CD1c-positive myeloid dendritic cell (primary cell): ENCODE results near the gene IFITM1.
"Not testable (repeated sequence)": the region's sequence is repeated elsewhere in the genome, so short reads cannot be mapped to it uniquely, and the experiment has no call there.

Experiments used
- DNase-seq: peaks from one replicate; pipeline ENCODE4 v3.0.0-alpha.2; 2016; ENCODE audit errors: extremely low spot score

IFITM1 gene

DNA sequence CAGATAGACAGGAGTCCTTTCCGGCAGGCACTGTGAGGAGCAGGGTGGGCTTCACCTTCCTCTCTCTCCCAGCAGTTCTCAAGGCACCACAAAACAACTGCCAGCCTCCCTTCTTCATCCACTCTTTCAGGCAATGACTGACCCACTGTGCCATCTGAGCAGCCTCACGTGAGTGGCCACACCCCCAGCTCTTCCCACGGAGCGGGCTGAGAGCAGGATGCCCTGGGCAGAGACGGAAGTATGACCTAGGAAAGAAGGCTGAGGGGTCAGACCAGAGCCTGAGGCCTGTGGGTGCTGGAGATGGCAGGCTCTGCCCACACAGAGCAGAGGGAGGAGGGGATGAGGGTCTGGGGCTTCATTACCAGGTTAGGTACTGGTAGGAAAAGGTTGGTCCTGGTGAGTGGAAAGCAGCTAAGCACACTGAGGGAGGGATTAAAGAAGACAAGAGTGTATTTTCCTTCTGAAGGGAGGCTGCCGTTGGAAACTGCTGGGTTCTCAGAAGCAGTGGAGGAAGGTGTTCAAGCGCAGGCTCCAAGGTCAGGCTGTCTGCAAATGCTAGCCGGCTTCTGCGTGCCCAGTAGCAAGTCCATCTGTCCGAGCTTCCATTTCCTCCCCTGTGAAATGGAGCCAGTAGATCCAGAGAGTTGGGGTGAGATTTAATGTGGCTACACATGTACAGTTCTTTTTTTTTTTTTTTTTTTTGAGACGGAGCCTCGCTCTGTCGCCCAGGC lies 31.0 kb upstream of the IFITM1 start:
- no peak for DNase-seq

DNA sequence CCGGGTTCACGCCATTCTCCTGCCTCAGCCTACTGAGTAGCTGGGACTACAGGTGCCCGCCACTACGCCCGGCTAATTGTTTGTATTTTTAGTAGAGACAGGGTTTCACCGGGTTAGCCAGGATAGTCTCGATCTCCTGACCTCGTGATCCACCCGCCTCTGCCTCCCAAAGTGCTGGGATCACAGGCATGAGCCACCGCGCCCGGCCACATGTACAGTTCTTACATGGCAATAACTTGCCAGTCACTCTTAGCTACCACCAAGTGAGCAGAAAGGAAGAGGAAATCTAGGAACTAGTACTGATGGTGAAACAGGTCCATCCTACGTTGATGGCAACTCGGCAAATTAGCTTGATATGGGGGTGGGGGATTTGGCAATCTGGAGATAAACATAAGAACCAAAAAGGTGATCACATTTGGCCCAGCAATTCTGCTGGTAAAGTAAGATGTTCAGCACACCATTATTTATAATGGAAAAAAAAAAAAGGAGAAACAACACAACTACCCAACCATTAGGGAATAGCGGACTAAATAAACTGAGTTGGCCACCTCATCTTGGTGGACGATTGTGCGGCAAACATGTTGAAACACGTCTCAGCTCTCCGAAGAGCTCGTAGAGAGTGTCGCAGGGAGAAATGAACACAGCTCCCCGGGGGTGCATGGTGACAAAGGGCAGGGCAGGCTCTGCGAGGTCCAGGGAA lies 30.3 kb upstream of the IFITM1 start:
- DNase-seq = peak; percentile 21

DNA sequence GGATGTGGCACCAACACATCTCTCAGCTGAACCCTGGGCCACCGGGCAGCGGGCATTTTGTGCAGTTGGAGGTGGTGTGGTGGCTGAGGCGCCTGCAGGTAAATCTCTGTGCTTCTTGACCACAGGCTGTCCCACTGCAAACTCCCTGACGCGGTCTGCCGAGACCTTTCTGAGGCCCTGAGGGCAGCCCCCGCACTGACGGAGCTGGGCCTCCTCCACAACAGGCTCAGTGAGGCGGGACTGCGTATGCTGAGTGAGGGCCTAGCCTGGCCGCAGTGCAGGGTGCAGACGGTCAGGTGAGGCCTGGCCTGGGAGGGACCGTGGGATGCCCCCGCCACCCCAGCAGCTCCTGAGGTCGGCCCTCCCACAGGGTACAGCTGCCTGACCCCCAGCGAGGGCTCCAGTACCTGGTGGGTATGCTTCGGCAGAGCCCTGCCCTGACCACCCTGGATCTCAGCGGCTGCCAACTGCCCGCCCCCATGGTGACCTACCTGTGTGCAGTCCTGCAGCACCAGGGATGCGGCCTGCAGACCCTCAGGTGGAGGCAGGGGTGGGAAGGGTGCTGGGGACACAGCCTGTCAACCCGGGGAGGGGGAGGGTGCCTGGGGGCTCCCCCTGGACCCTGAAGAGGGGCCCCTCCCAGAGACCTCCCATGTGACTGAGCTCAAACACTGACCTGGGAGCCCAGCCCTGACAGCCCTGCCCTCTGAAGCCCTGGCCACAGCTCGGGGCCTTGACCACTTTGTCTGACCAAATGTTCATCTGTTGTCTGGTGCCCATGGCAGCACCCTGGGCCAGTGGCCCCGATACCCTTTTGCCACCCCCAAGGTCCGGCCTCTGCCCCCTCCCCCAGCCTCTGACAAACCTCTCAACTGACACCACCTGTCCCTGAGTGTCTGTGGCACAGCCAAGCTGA lies 29.5 kb upstream of the IFITM1 start:
- DNase-seq = no peak

DNA sequence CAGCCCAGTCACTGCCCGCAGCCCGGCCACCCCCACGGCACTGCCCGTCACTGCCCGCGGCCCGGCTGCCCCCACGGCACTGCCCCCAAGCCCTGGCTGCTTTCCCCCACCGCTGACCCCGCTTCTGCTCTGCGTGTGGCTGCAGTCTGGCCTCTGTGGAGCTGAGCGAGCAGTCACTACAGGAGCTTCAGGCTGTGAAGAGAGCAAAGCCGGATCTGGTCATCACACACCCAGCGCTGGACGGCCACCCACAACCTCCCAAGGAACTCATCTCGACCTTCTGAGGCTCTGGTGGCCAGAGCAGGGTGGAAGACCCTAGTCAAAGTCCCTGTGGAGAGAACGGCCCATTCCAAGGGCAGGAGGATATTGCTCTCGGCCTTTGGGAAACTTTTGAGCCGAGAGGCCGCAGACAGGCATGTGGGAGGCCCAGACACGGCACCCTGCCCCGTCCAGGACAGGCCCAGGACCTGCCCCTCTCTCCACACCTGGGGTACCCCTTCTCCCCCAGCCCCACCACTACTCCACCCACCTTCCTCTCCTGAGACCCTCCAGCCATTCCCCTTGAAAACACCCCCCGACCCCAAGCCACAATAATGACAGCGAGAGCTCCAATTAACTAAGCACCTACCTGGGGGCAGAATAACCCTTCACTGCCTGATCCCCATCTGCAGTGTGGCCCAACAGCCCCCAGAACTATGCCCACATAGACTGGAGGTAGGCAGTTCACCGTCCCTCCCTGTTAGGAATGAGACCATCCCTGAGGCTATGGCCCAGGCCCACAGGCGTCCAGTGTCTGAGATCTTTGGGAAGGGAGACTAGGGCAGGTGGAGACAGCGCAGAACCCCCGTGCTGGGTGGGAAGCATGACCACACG lies 28.6 kb upstream of the IFITM1 start:
- no peak for DNase-seq

DNA sequence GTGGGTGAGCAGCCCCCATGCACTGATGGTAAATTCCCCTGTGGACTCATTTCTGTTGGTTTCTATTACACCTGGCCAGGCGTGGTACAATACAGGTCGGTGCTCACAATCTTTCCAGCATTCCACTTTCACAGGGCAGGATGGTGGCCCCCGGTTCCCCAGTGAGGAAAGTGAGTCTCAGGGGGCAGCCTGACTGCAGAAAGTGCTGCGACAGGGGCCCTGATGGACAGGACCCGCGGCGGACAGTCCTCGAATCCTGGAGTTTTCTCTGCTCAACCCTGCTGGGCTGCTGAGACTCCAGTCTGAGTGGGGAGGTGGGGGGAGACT lies 28.0 kb upstream of the IFITM1 start:
- no peak for DNase-seq

DNA sequence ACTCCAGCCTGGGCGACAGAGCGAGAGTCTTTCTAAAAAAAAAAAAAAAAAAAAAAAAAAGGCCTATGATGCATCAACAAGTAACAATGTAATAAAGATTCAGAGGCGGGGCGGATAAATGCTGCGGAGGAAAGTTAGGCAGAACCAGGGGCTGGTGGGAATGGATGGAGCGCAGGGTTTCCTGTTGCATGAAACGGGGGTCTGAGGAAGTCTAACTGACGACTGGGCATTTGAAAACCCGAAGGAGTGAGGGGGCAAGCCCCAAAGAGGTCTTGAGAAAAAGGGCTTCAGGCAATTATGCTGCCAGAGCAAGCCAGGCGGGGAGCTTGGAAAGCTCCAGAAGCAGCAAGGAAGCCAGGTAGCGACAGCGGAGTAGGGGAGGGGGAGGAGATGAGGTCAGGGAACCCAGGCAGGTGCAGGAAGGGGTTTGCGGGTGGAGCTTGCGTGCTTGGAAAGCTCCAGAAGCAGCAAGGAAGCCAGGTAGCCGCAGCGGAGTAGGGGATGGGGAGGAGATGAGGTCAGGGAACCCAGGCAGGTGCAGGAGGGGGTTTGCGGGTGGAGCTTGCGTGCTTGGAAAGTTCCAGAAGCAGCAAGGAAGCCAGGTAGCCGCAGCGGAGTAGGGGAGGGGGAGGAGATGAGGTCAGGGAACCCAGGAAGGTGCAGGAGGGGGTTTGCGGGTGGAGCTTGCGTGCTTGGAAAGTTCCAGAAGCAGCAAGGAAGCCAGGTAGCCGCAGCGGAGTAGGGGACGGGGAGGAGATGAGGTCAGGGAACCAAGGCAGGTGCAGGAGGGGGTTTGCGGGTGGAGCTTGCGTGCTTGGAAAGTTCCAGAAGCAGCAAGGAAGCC lies 26.6 kb upstream of the IFITM1 start:
- DNase-seq = not testable (repeated sequence)

DNA sequence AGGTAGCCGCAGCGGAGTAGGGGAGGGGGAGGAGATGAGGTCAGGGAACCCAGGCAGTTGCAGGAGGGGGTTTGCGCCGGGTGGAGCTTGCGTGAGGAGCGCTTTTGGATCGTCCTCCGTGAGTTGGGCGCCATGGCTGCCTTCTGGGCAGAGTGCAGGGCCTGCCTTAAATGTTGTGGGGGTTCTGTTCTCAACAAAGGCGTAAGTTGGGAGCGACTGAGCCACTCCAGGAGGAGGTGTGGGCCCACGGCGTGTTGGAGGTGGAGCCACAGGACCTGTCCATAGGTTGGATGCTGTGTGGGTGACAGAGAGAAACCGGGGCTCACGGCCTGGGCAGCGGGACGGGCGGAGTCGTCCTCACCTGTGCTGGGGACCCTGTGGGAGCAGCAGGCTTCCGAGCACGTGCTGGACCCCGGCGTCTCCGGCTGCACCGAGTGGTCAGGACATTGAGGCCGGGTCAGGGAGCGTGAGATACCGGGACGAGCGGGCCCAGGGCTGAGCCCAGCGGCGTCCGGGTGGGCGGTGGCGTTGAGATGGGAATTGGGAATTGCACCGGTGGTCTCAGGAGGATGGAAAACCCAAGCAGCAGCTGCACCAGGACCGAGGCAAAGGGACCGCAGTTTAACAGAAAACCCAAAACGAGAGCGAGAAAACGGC lies 25.9 kb upstream of the IFITM1 start:
- DNase-seq = no peak

DNA sequence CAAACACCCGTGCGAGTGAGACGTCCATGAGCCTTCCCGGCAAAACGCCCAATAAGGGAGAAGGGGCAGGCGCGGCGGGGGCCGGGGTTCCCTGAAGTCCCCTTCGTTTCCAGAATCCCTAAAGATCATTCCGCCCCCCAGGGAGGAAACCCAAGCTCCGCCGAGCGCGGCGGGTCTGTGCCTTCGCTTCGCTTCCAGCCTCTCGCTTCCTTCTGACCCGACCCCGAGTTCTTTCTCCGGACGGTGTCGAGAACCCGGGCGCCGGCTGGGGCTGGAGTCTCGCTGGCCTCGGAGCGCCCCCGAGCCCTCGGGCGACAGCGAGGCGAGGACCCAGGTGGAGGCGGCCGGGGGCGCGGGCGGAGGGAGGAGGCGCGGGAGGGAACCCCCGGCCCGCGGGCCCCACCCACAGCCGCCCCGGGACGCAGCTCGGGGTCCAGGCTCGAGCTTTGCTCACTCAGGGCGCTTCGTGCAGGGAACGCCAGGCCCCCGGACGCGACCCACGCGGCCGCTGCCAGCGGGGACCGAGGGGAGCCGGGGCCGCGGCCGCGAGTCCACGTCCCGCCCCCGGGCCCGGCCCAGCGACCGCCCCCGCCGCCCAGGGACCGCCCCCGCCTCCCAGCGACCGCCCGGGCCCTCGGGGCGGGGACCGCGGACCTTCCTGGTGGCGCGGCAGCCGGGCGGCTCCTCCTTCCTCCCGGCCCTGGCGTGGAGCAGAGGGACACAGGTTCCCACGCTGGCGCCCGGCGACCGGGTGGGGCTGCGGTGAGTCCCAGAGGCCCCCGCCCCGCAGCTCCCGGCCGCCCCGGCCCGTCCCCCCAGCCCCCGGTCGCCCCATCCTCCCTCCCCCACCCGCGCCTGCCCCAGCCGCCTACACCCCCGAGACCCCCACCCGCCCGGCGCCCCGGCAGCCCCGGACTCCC lies 25.1 kb upstream of the IFITM1 start, which contains the start of gene PGGHG:
TSS of gene PGGHG (plus strand) at position 649 of the 920 bp plus-strand sequence. CDS start 691 bp downstream, outside the sequence.
- peak; percentile 46 for DNase-seq

DNA sequence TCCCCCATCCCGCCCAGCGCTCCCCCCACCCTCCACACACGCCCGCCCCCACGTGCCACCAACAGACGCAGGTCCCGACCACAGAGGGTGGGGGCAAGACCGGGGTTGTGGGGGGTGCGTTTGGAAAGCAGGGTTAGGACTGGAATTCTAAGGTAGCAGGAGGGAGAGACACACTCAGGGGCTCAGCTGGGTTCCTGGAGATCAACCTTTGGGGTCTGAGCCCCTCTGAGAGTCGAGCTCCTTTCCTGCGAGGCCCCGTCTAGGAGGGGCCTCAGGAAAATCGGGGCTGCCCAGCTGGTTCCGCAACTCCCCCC lies 24.5 kb upstream of the IFITM1 start:
- no peak for DNase-seq

DNA sequence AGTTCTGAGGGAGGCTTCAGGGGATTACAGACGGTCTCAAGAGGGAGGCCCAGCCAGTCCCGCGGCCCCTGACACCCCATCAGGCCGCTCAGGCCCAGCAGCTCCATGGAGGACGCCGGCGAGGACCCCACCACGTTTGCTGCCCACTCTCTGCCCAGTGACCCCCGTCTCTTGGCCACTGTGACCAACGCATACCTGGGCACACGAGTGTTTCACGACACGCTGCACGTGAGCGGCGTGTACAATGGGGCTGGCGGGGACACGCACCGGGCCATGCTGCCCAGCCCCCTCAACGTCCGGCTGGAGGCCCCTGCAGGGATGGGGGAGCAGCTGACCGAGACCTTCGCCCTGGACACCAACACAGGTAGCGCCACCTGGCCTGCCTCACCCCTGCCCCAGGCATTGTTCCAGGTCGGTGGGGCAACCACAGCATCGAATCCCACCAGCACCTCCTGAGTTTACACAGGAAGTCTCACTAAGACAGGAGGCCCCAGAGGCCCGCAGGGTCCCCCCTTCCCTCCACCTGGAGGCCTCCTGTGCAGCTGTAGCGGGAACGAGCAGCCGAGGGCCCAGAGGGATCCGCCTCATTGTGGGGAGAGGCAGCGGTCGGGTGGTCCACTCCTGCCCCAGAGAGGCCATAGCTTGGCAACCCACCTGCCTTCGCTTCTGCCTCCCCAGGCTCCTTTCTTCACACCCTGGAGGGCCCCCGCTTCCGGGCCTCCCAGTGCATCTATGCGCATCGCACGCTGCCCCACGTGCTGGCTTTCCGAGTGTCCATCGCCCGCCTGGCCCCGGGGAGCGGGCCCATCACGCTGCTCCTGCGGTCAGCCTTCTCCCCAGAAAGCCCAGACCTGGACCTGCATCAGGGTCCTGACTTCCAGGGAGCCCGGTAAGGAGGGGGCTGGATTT lies 23.9 kb upstream of the IFITM1 start:
- DNase-seq = no peak

DNA sequence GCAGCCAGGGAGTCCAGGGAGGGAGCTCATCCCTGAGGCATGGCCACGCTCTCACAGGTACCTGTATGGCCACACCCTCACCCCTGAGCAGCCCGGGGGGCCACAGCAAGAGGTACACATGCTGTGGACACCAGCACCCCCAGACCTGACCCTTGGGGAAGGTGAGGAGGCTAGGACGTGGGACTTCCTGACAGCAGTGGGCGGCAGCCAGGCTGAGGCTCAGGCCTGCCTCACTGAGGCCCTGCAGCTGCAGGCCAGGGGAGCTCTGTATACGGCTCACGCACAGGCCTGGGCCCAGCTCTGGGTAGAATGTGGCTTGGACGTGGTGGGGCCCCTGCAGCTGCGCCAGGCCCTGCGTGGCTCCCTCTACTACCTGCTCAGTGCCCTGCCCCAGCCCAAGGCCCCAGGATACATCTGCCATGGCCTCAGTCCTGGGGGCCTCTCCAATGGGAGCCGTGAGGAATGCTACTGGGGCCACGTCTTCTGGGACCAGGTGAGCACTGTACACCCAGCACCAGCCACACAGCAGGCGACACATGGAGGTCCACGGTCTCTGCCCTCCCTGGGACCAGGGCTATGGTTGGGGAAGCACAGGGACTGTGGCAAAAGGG lies 23.1 kb upstream of the IFITM1 start:
- no peak for DNase-seq

DNA sequence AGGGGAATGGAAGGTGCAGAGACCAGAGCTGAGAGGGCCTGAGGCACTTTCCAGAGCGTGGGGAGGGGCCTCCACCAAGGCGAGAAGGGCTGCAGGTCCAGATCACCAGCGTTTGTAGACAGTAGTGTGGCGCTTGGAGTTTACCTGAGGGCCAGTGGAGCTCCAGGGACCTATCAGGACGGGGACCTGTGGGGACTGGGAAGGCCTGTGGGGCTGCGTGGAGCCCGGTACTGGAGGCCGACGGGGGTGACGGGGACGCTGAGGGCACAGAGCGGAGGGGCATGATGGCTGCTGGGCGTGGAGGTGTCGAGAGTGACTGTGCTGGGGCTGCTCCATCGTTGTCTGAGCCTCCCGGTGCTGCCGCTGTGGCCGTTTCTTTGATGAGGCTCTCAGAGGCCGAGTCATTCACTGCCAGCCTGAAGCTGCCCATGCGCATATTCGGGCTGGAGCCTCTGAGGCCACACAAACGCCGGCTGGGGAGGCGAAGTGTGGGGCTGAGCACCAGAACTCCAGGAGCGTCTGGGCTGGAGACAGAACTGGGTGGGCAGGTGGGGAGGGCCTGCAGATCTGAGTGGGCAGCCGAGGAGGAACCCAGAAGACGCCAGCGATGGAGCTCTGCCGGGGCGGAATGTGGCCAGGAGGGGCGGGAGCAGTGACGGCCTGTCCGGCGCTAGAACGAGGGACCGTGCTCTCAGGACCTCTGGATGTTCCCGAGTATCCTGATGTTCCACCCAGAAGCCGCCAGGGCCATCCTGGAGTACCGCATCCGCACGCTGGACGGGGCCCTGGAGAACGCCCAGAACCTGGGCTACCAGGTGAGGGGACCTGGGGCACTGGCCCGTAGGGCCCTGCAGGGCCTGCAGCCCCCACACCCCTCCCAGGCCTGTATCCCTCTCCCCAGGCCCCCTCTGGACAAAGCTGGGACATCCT lies 22.3 kb upstream of the IFITM1 start:
- no peak for DNase-seq

DNA sequence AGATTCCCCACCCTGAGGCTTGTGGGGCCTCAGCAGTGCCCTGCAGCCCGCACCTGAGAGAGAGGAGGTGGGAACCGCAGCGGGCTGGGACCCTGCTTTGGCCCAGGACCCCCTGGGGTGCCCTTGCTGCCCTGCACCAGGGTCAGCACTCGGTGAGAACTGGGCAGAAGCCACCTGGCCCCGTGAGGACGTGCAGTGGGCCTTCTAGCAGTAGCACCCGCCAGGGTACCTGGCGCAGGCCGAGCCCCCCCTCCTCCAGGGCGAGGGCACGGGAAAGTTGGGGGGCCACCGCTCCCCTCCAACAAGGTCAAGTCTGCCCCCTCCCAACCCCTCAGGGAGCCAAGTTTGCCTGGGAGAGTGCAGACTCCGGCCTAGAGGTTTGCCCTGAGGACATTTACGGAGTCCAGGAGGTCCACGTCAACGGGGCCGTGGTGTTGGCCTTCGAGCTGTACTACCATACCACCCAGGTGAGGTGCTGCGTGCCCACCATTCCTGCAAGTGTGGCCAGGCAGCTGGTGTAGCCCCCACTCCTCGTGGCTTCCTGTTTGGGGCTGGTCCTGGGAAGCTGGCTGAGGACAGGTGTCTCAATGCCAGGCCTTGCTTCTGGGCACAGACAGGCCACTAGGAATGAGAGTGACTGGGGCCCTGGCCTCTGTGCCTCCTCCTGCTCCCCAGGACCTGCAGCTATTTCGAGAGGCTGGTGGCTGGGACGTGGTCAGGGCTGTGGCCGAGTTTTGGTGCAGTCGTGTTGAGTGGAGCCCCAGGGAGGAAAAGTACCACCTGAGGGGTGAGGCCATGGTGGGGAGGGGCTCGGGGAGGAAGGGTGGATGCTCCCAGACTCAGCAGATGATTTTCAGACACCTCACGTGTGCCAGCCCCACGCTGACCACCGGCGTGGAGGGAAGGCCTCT lies 21.4 kb upstream of the IFITM1 start:
- DNase-seq = no peak

DNA sequence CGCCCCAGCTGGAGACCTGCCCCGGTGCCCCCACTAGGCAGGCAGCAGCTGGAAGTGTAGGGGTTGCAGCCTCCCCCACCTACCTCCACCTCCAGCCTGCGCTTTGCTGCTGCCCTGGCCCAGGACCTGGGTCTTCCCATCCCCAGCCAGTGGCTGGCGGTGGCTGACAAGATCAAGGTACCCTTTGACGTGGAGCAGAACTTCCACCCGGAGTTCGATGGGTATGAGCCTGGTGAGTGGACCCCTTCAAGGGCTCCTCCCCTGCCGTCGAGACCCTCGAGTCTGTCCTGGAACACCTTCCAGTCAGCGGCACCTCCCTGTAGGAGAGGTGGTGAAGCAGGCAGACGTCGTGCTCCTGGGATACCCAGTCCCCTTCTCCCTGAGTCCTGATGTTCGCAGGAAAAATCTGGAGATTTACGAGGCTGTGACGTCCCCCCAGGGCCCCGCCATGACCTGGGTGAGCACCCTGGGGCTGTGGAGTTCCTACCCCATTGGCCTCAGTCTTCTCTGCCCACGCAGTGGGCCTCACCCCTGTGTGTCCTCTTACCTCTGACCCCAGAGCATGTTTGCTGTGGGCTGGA lies 20.5 kb upstream of the IFITM1 start:
- DNase-seq = no peak
